GM19043 (cell line): ENCODE data around the gene CFAP74.

Experiments
- ATAC-seq: cut with Tn5 transposase; IDR thresholded peaks from one replicate; pipeline ENCODE4 v1.9.1; 2021; ENCODE audit warnings: low read depth; ENCODE audit not compliant: unreplicated experiment

CFAP74 gene

GRCh38 chr1:2022063-2022770, 18.6 kb upstream of the CFAP74 start:
- ATAC-seq: no peak

GRCh38 chr1:2021550-2021949, 18.0 kb upstream of the CFAP74 start:
- no peak for ATAC-seq

GRCh38 chr1:2020310-2020655, 16.7 kb upstream of the CFAP74 start:
- ATAC-seq: no peak

GRCh38 chr1:2019571-2020309, 16.2 kb upstream of the CFAP74 start:
- no peak for ATAC-seq

- no peak for ATAC-seq
These were observed 15.6 kb upstream of the CFAP74 start, which contains the start of gene GABRD for GRCh38 chr1:2019172-2019543. Gene GABRD (plus strand): TSS chr1:2019345. CDS start chr1:2019424, 79 bp downstream.

GRCh38 chr1:2018217-2019171, 14.9 kb upstream of the CFAP74 start:
- ATAC-seq: no peak

- ATAC-seq: no peak
These were observed 12.5 kb upstream of the CFAP74 start for GRCh38 chr1:2016123-2016522.

- no peak for ATAC-seq
These were observed 11.5 kb upstream of the CFAP74 start for GRCh38 chr1:2014741-2015735.

GRCh38 chr1:2014181-2014580, 10.6 kb upstream of the CFAP74 start:
- no peak for ATAC-seq

- no peak for ATAC-seq
These were observed 5.8 kb upstream of the CFAP74 start for GRCh38 chr1:2009101-2010053.

- ATAC-seq: no peak
These were observed 1.3 kb upstream of the CFAP74 start for GRCh38 chr1:2004856-2005255.

- ATAC-seq: no peak
These were observed 1.7 kb downstream of the CFAP74 start for GRCh38 chr1:2001773-2002411.

GRCh38 chr1:2000850-2001249, 2.7 kb downstream of the CFAP74 start:
- no peak for ATAC-seq

- ATAC-seq: no peak
These were observed 3.2 kb downstream of the CFAP74 start for GRCh38 chr1:2000432-2000831.

- no peak for ATAC-seq
These were observed 6.0 kb downstream of the CFAP74 start for GRCh38 chr1:1997576-1997975.

GRCh38 chr1:1996207-1996651, 7.4 kb downstream of the CFAP74 start:
- ATAC-seq: no peak

GRCh38 chr1:1994536-1994935, 9.1 kb downstream of the CFAP74 start:
- ATAC-seq: no peak

GRCh38 chr1:1990222-1990621, 13.4 kb downstream of the CFAP74 start:
- ATAC-seq: no peak
